ENCODE measurements around the gene KCTD15.

Gene KCTD15

DNA sequence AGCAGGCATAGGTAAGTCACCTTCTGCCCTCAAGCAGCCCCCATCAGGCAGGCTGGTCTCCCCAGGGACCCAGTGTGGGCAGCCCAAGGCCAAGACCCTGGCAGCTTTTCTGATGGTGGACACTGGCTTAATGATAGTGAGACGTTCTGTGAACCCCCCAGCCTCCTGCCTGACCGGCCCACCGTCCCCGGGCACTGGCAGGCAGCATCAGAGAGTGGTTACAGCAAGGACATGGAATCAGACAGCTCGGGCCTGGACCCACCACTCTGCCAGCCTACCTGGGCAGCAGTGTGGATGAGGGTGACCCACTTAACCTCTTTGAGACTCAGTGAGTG, 45.3 kb upstream of the KCTD15 start:
- TF ChIP-seq, protein P1, sequence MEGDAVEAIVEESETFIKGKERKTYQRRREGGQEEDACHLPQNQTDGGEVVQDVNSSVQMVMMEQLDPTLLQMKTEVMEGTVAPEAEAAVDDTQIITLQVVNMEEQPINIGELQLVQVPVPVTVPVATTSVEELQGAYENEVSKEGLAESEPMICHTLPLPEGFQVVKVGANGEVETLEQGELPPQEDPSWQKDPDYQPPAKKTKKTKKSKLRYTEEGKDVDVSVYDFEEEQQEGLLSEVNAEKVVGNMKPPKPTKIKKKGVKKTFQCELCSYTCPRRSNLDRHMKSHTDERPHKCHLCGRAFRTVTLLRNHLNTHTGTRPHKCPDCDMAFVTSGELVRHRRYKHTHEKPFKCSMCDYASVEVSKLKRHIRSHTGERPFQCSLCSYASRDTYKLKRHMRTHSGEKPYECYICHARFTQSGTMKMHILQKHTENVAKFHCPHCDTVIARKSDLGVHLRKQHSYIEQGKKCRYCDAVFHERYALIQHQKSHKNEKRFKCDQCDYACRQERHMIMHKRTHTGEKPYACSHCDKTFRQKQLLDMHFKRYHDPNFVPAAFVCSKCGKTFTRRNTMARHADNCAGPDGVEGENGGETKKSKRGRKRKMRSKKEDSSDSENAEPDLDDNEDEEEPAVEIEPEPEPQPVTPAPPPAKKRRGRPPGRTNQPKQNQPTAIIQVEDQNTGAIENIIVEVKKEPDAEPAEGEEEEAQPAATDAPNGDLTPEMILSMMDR (IDR thresholded peaks at IDR 0.05; ENCODE audit: low read depth, low read length), result no peak
- no peak overlapping the region for H3K4me3 ChIP-seq (ENCODE audit: low read depth, low read length)

DNA sequence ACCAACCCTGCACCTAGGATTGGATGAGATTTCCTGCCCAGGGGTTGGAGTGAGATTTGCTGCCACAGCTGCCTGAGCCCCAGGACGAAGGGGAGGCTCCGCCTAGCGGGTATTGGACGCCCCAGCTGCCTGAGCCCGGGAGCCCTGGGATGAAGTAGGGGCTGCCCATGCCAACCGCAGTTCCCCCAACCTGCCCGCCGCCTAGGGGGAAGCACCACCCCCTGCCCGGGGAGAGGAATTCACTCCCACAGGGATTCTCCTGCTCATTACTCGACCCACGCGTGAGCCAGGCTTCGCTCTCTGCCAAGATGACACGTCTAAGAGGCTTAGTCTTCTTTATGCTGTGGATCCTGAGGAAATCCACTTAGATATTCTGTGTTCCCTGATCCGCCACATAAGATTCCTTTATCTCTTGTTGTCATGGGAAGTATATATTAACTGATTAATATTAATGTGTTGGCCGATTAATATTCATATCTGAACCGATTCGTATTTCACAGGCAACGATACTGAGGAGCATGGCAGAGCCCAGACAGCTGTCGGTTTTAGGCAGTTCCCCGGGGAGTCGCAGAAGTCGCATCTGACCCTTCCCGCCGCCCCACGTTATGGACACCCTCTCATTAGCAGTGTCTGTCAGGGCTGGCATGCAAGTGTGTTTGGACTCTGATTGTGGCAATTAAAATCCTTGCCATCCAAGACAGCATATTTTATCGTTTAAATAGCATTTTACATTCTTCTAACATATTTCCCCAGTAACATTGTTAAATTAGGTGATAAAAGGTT, 44.5 kb upstream of the KCTD15 start:
- TF ChIP-seq, protein P1 (IDR thresholded peaks at IDR 0.05; ENCODE audit: low read depth, low read length), result no peak
- H3K4me3 ChIP-seq (ENCODE audit: low read depth, low read length), result no peak overlapping the region

DNA sequence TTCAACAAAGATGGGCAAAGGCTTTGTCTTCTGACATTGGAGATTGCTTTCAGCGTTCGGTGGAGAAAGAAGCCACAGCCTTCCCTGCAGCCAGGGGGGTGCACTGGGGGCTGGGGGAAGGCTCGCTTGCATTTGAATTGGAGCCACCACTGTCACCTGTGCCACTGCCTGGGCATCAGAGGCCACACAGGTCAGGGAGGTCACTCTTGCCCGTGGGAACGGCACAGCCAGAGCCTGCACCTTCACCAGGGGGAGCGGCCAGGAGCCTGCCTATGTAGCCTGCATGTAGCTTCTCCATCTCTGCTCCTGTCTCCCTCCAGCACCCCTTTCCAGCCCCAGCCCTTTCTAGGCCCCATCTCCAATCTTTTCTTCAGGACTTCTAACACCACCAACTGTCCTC, 43.7 kb upstream of the KCTD15 start:
- H3K4me3 ChIP-seq (ENCODE audit: low read depth, low read length), result no peak overlapping the region
- TF ChIP-seq, protein P1 (IDR thresholded peaks at IDR 0.05; ENCODE audit: low read depth, low read length), result no peak

DNA sequence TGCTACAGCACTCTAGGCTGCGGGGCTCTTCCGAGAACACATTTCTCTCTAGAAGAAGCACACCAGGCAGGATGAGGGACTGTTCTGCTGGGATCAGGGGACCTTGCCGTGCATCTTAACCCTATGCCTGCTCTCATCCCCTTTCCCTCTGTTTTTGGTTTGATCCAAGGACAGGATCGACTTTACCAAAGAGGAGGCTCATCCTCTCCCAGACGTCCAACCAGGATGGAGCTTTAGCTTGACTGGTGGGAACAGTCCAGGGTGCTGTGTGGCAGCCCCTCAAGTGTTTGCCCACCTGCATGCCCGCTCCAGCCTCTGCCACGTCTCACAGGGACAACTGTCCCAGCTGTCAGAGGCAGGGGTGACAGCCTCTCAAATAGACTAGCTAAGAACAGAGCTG, 42.3 kb upstream of the KCTD15 start:
- no peak overlapping the region for H3K4me3 ChIP-seq (ENCODE audit: low read depth, low read length)
- TF ChIP-seq, protein P1 (IDR thresholded peaks at IDR 0.05; ENCODE audit: low read depth, low read length), result no peak

DNA sequence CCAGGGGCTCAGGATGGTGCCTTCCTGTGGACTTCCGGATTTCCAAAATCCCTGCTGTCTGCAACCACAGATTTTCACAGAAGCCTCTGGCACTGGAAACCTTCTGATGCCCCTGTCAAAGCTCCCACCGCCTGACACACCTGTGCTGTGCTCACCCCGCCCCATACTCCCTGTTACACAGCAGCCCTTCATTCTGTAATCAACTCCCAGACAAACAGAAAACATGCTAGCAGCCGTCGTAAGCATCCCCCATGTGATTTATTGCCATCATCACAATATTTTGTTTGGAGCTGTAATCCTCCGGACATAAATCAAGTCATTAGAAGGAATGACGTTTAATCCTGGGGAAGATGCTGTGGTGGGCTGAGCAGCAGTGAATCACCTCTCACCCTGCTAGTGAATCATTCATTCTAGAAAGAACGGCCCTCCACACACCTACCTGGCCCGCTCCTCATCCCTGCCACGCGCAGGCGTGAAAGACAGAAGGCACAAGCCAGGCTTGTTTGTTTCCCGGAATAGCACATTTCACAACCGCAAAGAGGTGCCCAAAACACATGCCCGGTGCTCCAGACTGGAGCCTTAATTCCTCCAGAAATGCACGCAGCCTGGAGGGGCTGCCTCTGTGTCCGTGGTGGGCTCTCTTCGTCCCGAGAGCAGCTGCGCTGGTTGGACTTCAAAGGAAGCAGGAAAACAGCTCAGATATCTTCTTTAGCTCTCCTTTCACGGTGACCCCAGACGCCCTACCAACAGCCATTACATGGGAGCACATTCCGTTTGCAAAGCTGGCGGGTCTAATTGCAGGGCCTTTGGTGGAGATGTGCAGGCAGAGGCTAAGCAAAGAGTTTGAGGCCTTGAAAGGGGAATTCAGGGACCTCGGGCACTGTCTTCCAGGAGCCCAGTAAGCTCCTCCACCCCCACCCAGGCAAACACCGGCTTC, 41.3 kb upstream of the KCTD15 start:
- no peak overlapping the region for H3K4me3 ChIP-seq (ENCODE audit: low read depth, low read length)
- TF ChIP-seq, protein P1 (IDR thresholded peaks at IDR 0.05; ENCODE audit: low read depth, low read length), result no peak

DNA sequence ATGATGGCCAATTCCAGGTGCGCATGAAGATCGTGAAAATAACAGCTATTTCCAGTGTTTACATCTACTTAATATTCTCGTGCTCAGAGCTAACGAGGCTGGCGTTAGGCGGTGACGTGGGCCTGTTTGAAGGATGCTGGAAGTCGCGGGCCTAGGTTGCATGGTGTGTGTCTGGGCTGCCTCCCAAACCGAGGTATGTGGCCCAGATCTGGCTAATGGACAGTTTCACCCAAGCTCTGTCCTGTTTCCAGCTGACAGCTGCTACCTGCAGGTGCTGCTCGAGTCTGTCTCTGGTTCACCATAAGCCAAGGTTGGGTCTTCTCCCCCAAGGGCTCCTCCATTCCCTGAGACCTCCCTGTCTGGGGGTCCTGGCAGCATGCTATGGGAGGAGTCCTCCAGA, 40.5 kb upstream of the KCTD15 start:
- no peak overlapping the region for H3K4me3 ChIP-seq (ENCODE audit: low read depth, low read length)
- TF ChIP-seq, protein P1 (IDR thresholded peaks at IDR 0.05; ENCODE audit: low read depth, low read length), result no peak

DNA sequence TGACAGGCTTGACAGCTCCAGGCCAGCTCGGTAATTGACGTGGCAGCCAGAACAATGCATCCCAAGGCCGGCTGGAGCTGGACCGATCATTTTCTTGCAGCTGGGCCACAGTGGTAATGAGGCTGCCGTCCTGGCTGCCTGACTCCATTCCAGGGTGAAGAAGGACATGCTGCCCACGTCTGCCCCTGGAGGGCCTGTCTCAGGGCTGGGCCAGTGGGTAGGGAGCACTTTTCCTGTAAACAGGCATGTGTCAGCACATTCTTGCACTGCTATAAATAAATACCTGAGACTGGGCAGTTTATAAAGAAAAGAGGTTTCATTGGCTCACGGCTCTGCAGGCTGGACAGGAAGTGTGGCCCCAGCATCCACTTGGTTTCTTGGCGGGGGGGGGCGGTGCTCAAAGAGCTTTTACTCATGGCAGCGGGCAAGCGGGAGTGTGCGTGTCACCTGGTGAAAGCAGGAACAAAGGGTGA, 38.1 kb upstream of the KCTD15 start:
- H3K4me3 ChIP-seq (ENCODE audit: low read depth, low read length), result no peak overlapping the region
- TF ChIP-seq, protein P1 (IDR thresholded peaks at IDR 0.05; ENCODE audit: low read depth, low read length), result no peak
